HL-60 (cell line): ENCODE results near the gene ASXL1.
"Not testable (repeated sequence)": the region's sequence is repeated elsewhere in the genome, so short reads cannot be mapped to it uniquely, and the experiment has no call there.

ENCODE experiments used
- DNase-seq, 2 experiments: peaks; one replicate each; pipeline ENCODE4 v3.0.0-alpha.2; 2010 to 2020; ENCODE audit warnings: low read depth in 1 of 2, low spot score in 1 of 2
- H3K27ac ChIP-seq: fragments of 250-450 bp; sonication (Bioruptor Pico); replicated peaks from 2 replicates; pipeline ENCODE4 v1.5.1; 2020; ENCODE audit warnings: mild to moderate bottlenecking, moderate library complexity
- H3K27me3 ChIP-seq: fragments of 250-450 bp; sonication (Bioruptor Pico); 2 replicates; pipeline ENCODE4 v1.5.1; 2021; ENCODE audit warnings: mild to moderate bottlenecking, moderate library complexity; ENCODE audit not compliant: insufficient read depth, poor library complexity, severe bottlenecking
- H3K4me3 ChIP-seq: replicated peaks from 2 replicates; pipeline ENCODE4 v1.5.1; 2011; ENCODE audit warnings: mild to moderate bottlenecking, control low read depth, low read length; ENCODE audit not compliant: insufficient read depth
- GABPA ChIP-seq: IDR thresholded peaks from 2 replicates; pipeline ENCODE4 v1.6.1; 2012; ENCODE audit warnings: low read depth
- POLR2AphosphoS5 ChIP-seq: IDR thresholded peaks from 2 replicates; pipeline ENCODE4 v1.6.1; 2012; ENCODE audit warnings: low read depth
- SPI1 ChIP-seq: IDR thresholded peaks from 2 replicates; pipeline ENCODE4 v1.6.1; 2012; ENCODE audit warnings: low read depth, mild to moderate bottlenecking, borderline replicate concordance
- TF ChIP-seq, protein P1 (sequence below): IDR thresholded peaks from 2 replicates; pipeline ENCODE4 v1.6.1; 2012; ENCODE audit warnings: low read depth; ENCODE audit not compliant: insufficient replicate concordance
- TF ChIP-seq, protein P2 (sequence below): IDR thresholded peaks from one replicate; pipeline ENCODE4 v1.5.1; 2011; ENCODE audit warnings: low read length, control low read depth, inconsistent platforms; ENCODE audit not compliant: insufficient read depth

ASXL1 gene

DNA sequence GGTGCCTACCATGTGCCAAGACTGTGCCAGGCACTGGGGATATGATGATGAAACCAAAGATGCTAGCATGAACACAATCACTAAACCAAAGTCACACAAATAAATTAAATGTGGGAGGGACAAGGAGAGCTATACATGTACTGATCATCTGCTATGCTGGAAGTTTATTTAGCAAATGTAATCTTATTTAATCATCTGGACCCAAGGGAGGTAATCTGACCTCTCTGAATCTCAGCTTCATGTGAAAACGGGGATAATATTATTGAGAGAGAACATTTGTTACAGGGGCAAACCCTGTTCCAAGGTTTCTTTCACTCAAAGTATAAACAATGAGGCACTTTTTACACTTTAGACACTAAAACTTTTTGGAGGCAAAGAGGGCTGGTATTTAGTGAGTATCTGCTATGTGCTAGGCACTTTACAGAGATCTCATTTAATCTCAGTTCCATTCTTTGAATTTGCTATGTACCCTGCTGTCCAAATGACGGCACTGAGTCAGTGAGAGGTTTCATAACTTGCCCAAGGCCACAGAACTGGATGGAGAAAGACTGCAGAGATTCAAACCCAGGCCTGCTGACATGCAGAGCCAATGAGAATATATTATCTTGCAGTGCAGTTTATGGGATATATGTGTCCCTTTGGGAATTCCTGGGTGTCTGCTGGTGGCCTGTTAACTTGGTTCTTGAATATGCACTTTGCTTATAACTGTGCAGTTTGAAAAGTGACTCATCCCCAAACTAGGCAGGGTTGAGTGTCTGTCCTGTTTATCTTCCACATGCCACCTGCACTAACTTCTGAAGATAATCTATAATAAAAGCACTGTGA is 3.3 kb upstream of the ASXL1 start:
- no peaks in the 10 kb centered on the region for H3K27me3 ChIP-seq
- H3K27ac ChIP-seq, result no peak overlapping the region
- no peak for TF ChIP-seq GABPA
- no peak overlapping the region for H3K4me3 ChIP-seq
- no peak for DNase-seq

DNA sequence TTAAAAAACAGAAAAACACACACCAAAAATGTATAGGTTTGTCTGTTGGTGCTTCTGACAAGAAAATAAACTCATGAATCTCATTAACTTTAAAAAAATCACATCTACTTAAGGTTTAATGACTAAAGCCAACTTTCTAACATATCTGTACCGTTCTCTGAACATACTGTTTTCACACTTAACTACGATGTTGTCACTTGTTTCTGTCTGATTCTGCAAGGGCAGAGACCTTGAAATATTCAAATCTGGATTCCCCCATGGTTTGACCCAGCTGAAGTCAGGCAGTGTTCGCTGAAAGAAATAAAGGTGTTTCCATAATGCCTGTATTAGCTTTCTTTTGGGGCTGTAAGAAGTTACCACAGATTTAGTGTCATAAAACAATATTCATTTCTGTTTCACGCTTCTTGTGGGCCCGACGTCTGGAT is 2.7 kb upstream of the ASXL1 start:
- H3K27me3 ChIP-seq, result no peaks in the 10 kb centered on the region
- no peak for TF ChIP-seq SPI1
- no peak for TF ChIP-seq GABPA
- TF ChIP-seq, protein P1, sequence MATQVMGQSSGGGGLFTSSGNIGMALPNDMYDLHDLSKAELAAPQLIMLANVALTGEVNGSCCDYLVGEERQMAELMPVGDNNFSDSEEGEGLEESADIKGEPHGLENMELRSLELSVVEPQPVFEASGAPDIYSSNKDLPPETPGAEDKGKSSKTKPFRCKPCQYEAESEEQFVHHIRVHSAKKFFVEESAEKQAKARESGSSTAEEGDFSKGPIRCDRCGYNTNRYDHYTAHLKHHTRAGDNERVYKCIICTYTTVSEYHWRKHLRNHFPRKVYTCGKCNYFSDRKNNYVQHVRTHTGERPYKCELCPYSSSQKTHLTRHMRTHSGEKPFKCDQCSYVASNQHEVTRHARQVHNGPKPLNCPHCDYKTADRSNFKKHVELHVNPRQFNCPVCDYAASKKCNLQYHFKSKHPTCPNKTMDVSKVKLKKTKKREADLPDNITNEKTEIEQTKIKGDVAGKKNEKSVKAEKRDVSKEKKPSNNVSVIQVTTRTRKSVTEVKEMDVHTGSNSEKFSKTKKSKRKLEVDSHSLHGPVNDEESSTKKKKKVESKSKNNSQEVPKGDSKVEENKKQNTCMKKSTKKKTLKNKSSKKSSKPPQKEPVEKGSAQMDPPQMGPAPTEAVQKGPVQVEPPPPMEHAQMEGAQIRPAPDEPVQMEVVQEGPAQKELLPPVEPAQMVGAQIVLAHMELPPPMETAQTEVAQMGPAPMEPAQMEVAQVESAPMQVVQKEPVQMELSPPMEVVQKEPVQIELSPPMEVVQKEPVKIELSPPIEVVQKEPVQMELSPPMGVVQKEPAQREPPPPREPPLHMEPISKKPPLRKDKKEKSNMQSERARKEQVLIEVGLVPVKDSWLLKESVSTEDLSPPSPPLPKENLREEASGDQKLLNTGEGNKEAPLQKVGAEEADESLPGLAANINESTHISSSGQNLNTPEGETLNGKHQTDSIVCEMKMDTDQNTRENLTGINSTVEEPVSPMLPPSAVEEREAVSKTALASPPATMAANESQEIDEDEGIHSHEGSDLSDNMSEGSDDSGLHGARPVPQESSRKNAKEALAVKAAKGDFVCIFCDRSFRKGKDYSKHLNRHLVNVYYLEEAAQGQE, result no peak
- TF ChIP-seq, protein P2, sequence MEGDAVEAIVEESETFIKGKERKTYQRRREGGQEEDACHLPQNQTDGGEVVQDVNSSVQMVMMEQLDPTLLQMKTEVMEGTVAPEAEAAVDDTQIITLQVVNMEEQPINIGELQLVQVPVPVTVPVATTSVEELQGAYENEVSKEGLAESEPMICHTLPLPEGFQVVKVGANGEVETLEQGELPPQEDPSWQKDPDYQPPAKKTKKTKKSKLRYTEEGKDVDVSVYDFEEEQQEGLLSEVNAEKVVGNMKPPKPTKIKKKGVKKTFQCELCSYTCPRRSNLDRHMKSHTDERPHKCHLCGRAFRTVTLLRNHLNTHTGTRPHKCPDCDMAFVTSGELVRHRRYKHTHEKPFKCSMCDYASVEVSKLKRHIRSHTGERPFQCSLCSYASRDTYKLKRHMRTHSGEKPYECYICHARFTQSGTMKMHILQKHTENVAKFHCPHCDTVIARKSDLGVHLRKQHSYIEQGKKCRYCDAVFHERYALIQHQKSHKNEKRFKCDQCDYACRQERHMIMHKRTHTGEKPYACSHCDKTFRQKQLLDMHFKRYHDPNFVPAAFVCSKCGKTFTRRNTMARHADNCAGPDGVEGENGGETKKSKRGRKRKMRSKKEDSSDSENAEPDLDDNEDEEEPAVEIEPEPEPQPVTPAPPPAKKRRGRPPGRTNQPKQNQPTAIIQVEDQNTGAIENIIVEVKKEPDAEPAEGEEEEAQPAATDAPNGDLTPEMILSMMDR, result no peak
- no peak for TF ChIP-seq POLR2AphosphoS5
- H3K4me3 ChIP-seq, result no peak overlapping the region
- H3K27ac ChIP-seq, result no peak overlapping the region
- no peak for DNase-seq

DNA sequence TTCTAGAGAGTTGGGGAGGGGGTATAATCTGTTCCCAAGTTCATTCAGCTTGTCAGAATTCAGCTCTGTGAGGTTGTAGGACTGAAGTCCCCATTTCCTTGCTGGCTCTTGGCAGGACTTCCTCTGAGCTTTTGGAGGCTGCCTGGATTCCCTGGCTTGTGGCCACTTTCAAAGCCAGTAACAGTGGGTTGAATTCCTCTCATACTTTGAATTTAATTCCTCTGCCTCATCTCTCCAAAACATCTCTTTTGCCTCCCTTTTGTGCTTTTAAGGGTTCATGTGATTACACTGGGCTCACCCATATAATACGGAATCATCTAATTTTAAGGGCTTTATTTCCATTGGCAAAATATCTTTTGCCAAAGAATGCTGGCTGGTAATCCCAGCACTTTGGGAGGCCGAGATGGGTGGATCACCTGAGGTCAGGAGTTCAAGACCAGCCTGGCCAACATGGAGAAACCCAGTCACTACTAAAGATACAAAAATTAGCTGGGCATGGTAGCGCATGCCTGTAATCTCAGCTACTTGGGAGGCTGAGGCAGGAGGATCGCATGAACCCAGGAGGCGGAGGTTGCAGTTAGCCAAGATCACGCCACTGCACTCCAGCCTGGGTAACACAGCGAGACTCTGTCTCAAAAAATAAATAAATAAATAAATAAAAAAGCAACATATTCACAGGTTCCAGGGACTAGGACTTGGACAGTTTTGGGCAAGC is 2.1 kb upstream of the ASXL1 start:
- H3K4me3 ChIP-seq, DNase-seq, H3K27me3 ChIP-seq: not testable (repeated sequence)
- H3K27ac ChIP-seq, result peak overlapping the region; percentile 98

DNA sequence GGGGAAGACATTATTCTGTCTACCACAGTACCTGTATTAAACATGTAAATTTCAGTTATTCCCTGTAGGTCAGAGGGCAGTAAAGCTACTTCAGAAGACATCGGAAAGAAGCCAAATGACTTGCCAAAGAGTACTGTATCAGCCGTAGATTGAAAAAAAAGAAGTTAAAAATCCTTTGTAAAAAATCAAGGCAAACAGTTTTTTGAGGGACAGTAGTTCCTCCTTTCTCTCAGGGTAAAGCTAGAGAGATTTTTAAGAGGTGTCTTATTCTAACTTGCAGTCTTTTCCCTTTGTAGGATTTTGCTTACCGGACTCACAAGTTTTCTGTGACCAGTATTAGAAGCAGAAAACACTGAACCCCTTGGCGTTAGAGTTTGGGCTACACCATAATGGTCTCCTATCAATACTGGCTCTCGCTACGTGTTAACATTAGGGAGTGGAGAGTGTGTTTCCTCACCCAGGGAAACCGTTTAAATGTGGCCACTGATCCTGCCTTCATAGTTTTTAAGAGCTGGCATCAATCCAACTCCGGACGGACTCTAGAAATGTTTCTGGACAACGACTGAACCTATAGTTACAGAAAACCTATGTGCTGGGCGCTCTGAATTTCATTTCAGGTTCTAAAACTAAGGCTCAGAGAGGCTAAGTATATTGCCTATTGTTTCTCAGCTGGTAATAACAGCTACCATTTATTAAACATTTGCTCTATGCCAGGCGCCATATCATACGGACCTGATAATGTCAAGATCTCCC is 1.3 kb upstream of the ASXL1 start:
- peak; percentile 40 to 46 for DNase-seq
- Histone ChIP-seq H3K4me3 (peak overlapping the region; percentile 66), H3K27me3 (no peaks in the 10 kb centered on the region), H3K27ac (peak overlapping the region; percentile 98)
- TF ChIP-seq, protein P2, result no peak
- TF ChIP-seq SPI1 (no peak), GABPA (no peak), POLR2AphosphoS5 (no peak; the same call in 1 of the 2 replicates)
- TF ChIP-seq, protein P1, result no peak
